Measurements from ENCODE around the gene DHX58. TPM values are rescaled to one million over a fixed set of nuclear protein-coding genes. Genes with fewer than 3 reads are reported as not detected.

DHX58 gene
- total RNA-seq, 6 donors from 2014 or later, result 15.8 to 56.6 (median 32.6) TPM

DNA sequence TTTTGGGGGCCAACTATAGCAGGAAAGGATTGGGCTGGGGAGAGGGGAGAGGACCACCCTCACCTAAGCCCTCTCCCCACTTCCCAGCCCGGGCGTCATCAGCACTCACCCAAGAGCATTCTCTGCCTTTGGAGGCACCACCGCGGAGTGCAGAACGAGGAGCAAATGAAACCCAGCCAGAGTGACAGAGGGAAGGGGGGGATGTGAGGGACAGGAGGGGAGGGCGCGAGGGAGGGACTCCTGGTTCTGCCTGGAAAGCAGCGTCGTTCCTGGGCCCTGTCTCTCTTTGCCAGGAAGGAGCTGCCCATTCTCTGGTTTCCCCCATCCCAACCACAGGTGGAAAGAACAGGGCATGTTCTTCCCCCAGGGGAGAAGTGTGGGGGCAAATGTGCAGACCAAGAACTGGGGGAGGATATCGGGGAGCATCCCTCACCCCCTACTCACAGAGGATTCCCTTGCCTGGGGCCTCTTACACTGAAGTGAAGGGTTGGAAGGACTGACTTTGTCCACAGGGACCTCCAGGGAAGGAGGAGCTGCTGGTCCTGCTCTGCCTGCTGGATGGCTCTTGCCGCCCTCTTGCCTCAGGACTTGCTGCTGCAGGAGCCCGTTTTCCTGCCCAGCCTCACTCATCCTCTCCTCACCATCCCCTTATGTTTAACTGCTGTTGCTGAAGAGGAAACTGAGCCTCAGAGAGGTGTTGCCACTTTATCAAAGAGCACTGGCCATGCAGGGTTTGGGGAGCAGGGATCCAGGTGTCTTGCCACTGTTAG, 58.6 kb downstream of the DHX58 start:
- ATAC-seq (ENCODE audit: low FRiP score in 2 of 2), result no peak
- H3K9me3 ChIP-seq, result no peaks in the 10 kb centered on the region
- no peak overlapping the region for H3K4me3 ChIP-seq
- H3K27ac ChIP-seq, result no peak overlapping the region
- TF ChIP-seq, protein P1, sequence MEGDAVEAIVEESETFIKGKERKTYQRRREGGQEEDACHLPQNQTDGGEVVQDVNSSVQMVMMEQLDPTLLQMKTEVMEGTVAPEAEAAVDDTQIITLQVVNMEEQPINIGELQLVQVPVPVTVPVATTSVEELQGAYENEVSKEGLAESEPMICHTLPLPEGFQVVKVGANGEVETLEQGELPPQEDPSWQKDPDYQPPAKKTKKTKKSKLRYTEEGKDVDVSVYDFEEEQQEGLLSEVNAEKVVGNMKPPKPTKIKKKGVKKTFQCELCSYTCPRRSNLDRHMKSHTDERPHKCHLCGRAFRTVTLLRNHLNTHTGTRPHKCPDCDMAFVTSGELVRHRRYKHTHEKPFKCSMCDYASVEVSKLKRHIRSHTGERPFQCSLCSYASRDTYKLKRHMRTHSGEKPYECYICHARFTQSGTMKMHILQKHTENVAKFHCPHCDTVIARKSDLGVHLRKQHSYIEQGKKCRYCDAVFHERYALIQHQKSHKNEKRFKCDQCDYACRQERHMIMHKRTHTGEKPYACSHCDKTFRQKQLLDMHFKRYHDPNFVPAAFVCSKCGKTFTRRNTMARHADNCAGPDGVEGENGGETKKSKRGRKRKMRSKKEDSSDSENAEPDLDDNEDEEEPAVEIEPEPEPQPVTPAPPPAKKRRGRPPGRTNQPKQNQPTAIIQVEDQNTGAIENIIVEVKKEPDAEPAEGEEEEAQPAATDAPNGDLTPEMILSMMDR (IDR thresholded peaks at IDR 0.05), result no peak
- no peak for TF ChIP-seq POLR2A (IDR thresholded peaks at IDR 0.05)
- no peak for TF ChIP-seq EP300 (IDR thresholded peaks at IDR 0.05)
- TF ChIP-seq POLR2AphosphoS5 (IDR thresholded peaks at IDR 0.05), result no peak
- no peaks in the 10 kb centered on the region for H3K36me3 ChIP-seq
- H3K27me3 ChIP-seq, result no peaks in the 10 kb centered on the region
- 25 to 36% methylated on average over 7 to 12 of the region's 12 CpGs for WGBS, 2 donors
- no peak for DNase-seq
- H3K4me1 ChIP-seq, result peaks cover 5 to 16% (median 10%) of the 10 kb centered on the region in 4 donors

DNA sequence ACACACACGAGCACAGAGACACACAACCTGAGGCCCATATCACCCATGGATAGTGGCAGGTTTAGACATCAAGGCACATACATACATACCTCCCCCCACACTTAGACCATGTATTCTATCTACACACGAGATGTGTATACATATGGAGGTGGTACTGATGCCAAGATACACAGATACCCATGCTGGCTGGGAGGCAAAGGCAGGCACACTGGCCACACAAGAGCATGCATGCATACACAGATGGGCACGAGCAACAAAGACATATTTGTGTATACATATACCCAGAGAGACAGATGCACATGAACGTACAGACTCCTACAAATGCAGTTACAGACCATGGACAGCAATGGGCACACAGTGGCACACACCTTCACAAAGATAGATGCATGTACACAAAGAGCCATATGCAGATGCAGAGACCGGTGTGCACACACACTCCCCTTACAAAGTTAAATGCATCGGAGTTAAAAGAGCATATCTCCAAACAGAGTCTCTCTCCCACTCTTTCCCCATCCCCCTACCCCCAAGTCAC, 60.1 kb downstream of the DHX58 start:
- H3K9me3 ChIP-seq, result no peaks in the 10 kb centered on the region
- H3K4me3 ChIP-seq, result no peak overlapping the region
- no peaks in the 10 kb centered on the region for H3K27me3 ChIP-seq
- H3K4me1 ChIP-seq, result peaks cover 5 to 16% (median 10%) of the 10 kb centered on the region in 4 donors
- TF ChIP-seq EP300 (IDR thresholded peaks at IDR 0.05) (no peak), POLR2AphosphoS5 (IDR thresholded peaks at IDR 0.05) (no peak), POLR2A (IDR thresholded peaks at IDR 0.05) (no peak)
- TF ChIP-seq, protein P1 (IDR thresholded peaks at IDR 0.05), result no peak
- no peak overlapping the region for H3K27ac ChIP-seq
- ATAC-seq (ENCODE audit: low FRiP score in 2 of 2) (no peak), DNase-seq (no peak)
- WGBS, 2 donors, result 76 to 87% methylated on average over 6 of the region's 6 CpGs
- H3K36me3 ChIP-seq, result no peaks in the 10 kb centered on the region

GRCh38 chr17:42051645-42052044, 60.9 kb downstream of the DHX58 start:
- Histone ChIP-seq H3K27me3 (no peaks in the 10 kb centered on the region), H3K9me3 (no peaks in the 10 kb centered on the region), H3K36me3 (no peaks in the 10 kb centered on the region), H3K4me3 (no peak overlapping the region), H3K4me1 (peaks cover 5 to 16% (median 10%) of the 10 kb centered on the region in 4 donors), H3K27ac (no peak overlapping the region)
- WGBS, 2 donors, result 96% methylated on average over 7 of the region's 7 CpGs; no CpG with 5 or more reads in 1 of the 2 donors
- TF ChIP-seq POLR2AphosphoS5 (IDR thresholded peaks at IDR 0.05) (no peak), EP300 (IDR thresholded peaks at IDR 0.05) (no peak), POLR2A (IDR thresholded peaks at IDR 0.05) (no peak)
- TF ChIP-seq, protein P1 (IDR thresholded peaks at IDR 0.05), result no peak
- DNase-seq, result no peak
- ATAC-seq (ENCODE audit: low FRiP score in 2 of 2), result no peak

Other genes with a start within 250 kb of the DHX58 start
- gene KLHL11, start 247.3 kb downstream of the DHX58 start, total RNA-seq, result 10 to 100 TPM; 13.3 to 25.2 (median 15.5) TPM
- gene ACLY, start 193.8 kb downstream of the DHX58 start, total RNA-seq, result 100 to 1,000 TPM in 2 of 6 donors, 10 to 100 TPM in 4; 41.9 to 132 (median 84.6) TPM
- gene ODAD4, start 182.1 kb downstream of the DHX58 start, total RNA-seq, result 10 to 100 TPM in 2 of 6 donors, 1 to 10 TPM in 4; 1.2 to 16.9 (median 4.8) TPM
- gene CNP, start 145.9 kb downstream of the DHX58 start, total RNA-seq, result 10 to 100 TPM; 33.4 to 62.3 (median 45.3) TPM
- 100 to 1,000 TPM in 1 of 6 donors, 10 to 100 TPM in 5; 53.2 to 109 (median 73.5) TPM for gene DNAJC7, start 95.3 kb downstream of the DHX58 start, total RNA-seq
- 10 to 100 TPM; 27.2 to 36.6 (median 31.0) TPM for gene NKIRAS2, start 92.6 kb downstream of the DHX58 start, total RNA-seq
- 1 to 10 TPM; 1.1 to 5.2 (median 2.3) TPM for gene C17orf113, start 62.1 kb downstream of the DHX58 start, total RNA-seq
- gene ZNF385C, start 14.2 kb downstream of the DHX58 start, total RNA-seq, result 1 to 10 TPM in 2 of 6 donors, under 1 TPM in 4; 0.30 to 2.1 (median 0.44) TPM
- 100 to 1,000 TPM in 1 of 6 donors, 10 to 100 TPM in 5; 17.0 to 116 (median 32.5) TPM for gene KAT2A, start 8.7 kb upstream of the DHX58 start, total RNA-seq
- gene HSPB9, start 10.1 kb upstream of the DHX58 start, total RNA-seq, result 1 to 10 TPM in 1 of 6 donors, under 1 TPM in 1, not detected in 4; 0.15 to 1.0 TPM
- gene RAB5C, start 42.3 kb upstream of the DHX58 start, total RNA-seq, result 100 to 1,000 TPM in 3 of 6 donors, 10 to 100 TPM in 3; 57.6 to 183 (median 133) TPM
- under 1 TPM in 2 of 6 donors, not detected in 4; under 0.01 to 0.27 TPM for gene KCNH4, start 68.4 kb upstream of the DHX58 start, total RNA-seq
- gene HCRT, start 72.7 kb upstream of the DHX58 start, total RNA-seq, result not detected
- gene GHDC, start 81.8 kb upstream of the DHX58 start, total RNA-seq, result 10 to 100 TPM; 24.3 to 40.9 (median 33.0) TPM
- gene STAT5B, start 163.7 kb upstream of the DHX58 start, total RNA-seq, result 100 to 1,000 TPM in 1 of 6 donors, 10 to 100 TPM in 5; 48.6 to 115 (median 66.3) TPM
- 100 to 1,000 TPM in 1 of 6 donors, 10 to 100 TPM in 5; 33.7 to 119 (median 70.3) TPM for gene STAT5A, start 175.8 kb upstream of the DHX58 start, total RNA-seq